B cell (primary cell): ENCODE measurements around the gene CPNE9.

Experiments
- CTCF ChIP-seq: fragments of 200-600 bp; IDR thresholded peaks from one replicate; pipeline ENCODE4 v1.8.0; 2022; ENCODE audit warnings: antibody characterized with exemption, mild to moderate bottlenecking
- EZH2 ChIP-seq: IDR thresholded peaks from 2 replicates; pipeline ENCODE4 v1.6.1; 2012; ENCODE audit warnings: borderline replicate concordance, low read depth, mild to moderate bottlenecking, moderate library complexity, low read length; ENCODE audit not compliant: insufficient read depth, poor library complexity, severe bottlenecking

GRCh38 chr3:9673082-9673481 is 30.6 kb upstream of the CPNE9 start:
- TF ChIP-seq CTCF = no peak
- no peak for TF ChIP-seq EZH2
